CD4-positive, alpha-beta T cell treated with Interleukin-1 beta for 1 hour (primary cell): ENCODE results near the gene CFAP74.
A peak's percentile ranks its signal among the peaks of the same experiment; 100 is the strongest.

ENCODE experiments used
- DNase-seq, 2 donors: peaks; one replicate each; pipeline ENCODE4 v3.0.0-alpha.2; 2020 to 2022

CFAP74 gene

DNA sequence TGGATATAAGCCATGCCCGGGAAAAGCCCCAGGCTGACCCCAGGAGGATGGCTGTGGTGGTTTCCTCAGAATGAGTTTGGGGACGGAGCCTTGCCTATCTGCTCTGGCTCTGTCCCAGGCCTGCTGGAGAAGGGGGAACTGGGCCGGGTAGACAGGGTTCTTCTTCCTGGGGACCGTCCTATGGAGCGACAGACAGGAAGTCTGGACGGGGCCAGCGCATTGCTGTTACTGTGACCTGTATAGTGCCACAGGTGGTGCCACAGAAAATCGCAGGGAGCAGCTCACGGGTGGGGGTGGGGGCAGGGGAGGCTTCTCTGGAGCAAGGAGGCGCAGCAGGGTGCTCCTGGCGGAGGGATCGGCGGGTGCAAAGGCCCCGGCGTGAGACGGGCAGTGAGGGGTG is 36.4 kb downstream of the CFAP74 start:
- DNase-seq, result no peak

DNA sequence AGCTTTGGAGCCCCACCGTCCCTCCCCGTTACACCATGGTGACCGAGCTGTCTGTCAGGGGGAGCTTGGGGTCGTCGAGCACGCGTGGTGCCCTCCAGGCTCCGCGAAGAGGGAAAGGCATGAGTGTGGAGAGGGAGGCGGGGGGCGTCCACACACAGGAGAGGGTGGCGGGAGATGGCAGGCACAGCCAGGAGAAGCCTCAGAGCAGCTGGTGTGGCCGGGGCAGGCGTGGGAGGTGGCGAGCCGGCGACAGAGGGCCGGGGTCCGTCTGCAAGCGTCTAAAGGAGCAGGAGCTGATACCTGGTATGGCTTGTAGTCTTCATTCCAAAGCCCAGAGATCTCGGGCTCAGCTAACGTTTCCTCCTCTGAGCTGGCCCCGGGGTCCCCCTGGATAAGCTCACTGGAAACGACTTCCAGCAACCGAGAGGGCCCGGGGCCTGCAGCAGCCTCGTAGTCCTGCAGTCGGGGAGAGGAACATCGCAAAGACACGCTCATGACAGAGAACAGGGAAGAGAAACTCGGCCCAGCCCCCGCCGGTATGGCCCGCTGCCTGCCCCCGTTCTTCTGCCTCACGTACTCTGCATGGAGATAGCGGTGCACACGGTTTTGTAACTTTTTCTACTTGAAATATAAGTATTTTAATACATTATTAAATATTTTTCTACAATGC is 37.4 kb downstream of the CFAP74 start:
- DNase-seq, result no peak

DNA sequence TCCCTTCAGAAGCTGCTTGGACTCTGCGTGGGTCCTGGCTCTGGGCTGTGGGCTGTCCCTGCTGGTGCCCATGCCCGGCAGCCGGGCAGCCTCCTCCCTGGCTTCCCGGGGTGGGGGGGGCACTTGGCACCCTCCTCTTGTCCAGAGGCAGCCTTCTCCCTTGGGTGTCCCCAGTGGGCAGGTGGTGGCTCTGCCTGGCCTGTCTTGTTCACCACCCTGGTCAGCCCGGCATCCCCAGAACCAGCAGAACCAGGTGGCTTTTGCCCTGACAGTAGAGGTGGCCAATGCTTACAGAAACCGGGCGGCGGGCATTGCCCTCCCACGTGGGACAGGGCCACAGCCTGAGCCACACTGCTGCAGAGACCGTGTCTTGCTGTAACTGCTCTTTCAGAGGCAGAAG is 38.0 kb downstream of the CFAP74 start:
- DNase-seq, result no peak

DNA sequence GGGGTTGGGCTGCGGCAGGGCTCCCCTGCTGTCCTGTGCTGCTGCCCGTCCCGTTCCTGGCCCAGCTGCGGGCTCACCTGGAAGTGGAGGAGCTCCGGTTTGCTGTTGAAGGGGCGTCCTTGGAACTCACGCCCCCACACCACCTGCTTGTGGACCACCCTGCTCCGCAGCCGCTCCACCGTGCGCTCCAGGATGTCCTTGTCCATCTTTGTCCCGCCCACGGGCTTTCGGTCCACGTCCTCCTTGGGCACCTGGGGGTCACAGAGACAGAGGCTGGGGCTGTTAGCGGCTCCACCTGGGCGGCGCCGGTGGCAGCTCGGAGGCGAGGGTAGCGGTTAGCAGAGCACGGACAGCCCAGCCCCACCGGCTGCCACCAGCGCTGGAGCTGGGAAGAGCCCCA is 38.8 kb downstream of the CFAP74 start:
- no peak for DNase-seq

DNA sequence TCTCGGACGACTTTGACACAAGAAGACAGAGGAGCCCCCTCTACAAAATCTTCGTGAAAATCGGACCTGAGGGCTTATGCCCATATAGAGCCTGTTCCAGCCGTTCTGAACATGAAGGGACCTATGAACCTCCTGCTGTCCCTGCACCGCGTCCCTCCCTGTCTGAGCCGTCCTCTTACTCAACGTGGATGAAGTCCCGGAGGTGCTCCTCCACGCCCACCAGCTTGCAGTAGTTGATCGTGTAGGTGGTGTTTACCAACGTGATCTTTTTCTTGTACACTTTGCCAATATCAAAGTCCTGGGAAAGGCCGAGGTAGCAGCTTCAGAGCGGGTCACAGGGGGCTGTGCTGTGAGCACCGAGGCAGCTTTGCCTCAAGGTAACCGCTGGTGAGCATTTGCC is 40.0 kb downstream of the CFAP74 start:
- DNase-seq, result no peak

DNA sequence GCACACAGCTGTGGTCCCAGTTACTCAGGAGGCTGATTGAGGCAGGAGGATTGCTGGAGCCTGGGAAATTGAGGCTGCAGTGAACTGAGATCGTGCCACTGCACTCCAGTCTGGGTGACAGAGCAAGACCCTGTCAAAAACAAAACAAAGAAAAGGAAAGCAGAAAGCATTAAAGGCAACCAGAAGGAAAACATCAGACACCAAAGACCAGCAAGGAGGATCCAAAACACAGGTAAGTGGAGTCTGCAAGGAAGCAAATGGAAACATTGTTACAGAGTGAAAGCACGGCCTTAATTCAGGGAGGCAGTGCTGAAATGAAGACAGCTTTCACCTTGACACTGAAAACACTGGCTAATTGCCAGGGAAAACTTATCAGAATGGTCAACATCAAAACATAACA is 40.8 kb downstream of the CFAP74 start:
- DNase-seq, result no peak

DNA sequence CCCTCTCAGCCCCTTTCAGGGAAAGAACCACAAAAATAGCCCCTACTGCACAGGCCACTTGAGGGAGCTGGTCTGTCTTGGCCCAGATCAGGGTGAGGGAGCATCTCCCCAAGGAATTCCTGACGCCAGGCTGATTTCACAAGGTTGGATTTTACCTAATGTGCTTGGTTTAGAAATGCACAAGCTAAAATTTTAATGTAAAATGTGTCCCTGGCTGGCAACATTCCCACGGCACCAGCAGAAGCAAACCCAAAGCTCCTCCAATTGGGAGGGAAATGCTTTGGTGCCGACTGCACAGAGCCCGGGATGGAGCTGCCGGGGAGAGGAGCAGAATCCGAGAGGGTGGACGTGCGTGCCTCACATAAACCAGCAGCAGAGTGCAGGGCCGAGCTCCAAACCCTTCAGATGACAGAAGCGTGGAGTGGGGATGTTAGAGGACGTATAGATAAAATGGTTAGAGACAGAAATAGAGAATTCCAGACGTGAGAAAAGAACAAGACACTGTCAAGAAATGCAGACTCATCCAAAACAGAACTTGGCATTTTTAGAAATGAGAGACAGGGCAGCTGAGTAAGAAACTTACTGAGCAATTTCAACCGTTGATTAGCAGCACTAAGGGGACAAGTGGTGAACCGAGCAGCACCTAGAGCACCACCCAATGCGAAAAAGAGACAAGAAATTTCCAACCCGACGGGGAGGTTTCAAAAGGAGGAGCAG is 42.9 kb downstream of the CFAP74 start:
- DNase-seq, result no peak

DNA sequence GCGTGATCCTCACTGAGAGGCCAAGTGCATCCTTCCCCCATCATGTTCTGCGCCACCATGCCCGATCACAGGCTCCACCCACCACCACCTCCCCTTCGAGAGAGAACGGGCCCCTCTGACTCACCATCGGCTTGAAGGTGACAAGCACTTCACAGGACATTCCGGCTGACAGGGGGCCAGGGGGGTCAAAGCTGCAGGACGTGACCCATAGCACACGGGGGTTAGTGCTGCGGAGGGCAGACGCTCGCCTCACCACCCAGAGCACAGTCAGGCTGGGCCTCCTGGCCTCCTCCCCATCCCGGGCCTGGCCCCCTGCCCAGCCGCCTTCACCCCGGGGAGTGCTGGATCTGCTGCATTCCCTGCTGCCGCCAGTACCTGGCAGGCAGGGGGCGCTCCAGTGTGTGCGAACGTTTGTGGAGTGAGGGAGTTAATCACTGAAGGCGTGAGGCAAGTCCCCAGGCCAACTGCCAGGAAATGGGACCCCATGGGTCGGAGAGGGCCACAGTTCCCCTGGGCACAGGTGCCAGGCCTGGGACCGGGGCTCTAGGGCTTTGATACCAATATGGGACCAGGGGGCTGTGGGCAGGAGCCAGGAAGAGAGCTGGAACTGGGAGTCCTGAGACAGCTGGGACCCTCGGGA is 43.6 kb downstream of the CFAP74 start:
- DNase-seq, result peak; percentile 51 to 58

DNA sequence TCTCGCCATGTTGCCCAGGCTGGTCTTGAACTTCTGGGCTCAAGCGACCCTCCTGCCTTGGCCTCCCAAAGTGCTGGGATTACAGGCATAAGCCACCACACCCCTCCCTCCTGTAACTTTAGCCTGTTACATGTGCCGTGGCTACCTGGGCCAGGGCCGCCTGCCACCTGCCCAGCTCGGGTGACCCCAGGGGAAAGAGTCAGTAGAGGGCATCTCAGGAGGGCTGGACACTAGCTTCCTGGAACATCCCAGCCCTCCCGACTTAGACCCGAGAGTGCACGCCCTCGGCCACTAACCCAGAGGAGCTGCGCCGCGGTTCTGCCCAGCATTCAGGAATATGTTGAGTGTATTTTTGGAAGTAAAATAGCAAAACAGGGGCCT is 44.1 kb downstream of the CFAP74 start:
- DNase-seq, result no peak

DNA sequence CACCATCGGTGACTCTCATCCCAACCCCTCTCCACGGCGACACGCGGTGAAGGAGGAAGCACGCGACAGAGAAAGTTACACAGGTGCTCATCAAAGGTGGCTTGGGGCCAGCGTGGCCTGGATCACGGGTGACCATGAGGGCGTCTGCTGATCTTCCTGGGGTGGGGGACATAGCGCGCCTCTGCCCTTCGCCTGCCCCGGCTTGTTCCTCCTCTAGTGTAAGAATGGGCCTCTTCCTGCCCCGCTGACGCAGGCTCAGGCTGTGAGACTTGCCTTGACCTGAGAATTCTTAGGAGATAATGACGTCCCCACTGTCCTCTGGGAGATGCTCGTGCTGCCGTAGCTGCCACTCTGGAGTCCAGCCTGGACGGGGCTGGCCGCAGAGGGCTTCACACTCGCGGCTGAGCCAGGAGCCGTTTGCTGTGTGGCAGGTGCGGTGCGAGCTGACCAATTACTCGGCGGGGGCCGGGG is 45.5 kb downstream of the CFAP74 start:
- no peak for DNase-seq

DNA sequence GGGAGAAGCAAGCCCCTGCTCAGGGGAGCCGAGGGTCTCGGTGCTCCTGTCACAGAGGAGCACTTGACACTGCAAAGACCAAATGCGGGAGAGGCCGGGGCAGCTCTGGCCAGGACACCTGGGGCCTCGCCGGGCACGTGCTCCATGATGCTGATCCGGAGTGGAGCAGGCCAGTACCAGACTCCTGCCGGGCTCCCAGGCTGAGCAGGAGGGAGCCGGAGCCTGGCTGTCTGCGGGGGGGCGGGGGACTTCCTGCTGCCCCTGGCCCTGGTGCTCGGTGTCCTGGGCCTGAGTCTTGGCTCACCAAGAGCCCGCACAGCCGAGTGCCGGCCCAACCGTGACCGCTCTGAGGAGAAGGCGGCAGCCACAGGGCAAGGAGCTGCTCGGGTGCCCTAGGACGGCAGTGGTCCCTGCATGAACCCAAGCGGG is 46.0 kb downstream of the CFAP74 start:
- DNase-seq, result no peak

DNA sequence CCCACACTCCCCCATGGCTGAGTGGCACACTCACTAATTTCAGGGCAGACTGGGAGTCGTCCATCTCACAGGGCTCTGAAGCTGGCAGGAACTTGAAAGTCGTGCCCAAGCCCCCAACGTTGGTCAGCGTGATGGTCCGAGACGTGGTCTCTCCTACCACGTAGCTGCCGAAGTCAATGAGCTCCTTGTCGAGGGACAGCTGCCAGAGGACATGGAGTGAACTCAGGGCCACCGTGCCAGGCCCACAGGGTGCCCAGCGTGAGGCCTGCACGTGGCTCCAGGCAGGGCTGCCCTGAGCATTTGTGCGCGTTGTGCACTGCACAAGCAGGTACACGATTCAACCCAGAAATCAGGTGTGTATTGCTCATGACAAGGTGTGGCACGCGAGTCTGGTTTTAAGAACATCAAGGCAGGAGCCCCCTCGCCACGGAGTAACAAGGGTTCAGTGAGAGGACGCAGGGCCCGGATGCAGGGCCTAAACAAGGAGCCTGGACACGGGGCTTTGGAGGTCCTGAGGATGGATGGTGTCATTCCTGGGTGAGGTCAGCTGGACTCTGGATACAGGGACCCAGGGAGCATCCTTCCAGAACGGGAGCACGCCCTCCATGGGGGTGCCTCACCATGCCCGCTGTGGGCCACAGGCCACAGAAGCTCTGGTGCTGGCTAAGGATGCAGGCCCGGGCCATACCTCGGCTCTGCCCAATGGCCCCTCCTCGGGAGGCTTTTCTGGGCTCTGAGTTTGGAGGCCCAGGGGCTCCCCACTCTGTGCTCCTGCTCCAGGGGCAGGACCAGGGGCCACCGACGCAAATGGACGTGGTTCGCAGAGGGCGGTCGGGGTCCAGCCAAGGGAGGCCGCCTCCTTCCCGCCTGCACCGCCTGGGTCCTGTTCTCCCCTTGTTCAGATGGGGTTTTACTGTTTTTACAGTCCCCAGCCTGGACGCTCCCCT is 46.7 kb downstream of the CFAP74 start:
- no peak for DNase-seq

DNA sequence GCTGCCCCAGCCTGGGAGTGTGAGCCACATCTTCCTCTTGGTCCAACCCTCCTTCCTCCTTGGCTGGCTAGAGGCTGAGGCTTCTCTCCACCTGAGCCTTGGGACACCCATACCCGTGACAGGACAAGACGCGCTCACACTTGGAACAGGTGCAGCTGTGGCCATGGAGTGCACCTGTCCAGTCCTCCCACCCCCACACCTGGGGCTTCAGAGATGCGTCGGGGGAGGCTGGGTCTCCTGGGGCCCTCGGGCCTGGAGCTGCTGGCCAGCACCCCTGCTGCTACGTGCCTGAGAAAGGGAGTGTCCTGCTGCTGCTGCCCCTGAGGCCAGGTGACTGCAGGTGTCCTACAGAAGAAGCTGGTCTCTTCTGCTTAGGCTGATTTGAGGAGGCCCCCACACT is 47.5 kb downstream of the CFAP74 start:
- no peak for DNase-seq

DNA sequence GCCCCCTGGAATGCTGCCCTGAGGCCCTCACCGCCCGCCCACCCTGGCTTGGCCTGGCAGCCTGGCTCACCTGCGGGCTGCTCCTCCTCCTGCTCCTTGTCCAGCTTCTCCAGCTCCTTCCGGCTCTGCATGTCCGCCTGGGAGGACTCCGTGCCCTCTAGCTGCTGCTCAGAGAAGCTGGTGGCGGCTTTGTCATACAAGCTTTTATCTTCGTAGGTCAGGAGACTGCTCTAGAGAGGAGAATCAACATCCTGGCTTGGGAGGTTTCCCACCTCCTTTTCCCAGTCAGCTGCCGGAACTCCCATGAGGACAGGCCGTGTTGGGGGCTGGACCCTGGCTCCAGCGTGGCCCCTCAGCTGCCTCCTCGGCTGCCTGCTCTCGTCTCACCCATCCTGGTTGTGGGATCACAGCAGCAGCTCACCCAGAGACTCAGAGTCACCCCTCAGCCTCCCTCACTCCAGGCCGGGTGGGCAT is 47.9 kb downstream of the CFAP74 start:
- DNase-seq, result no peak

DNA sequence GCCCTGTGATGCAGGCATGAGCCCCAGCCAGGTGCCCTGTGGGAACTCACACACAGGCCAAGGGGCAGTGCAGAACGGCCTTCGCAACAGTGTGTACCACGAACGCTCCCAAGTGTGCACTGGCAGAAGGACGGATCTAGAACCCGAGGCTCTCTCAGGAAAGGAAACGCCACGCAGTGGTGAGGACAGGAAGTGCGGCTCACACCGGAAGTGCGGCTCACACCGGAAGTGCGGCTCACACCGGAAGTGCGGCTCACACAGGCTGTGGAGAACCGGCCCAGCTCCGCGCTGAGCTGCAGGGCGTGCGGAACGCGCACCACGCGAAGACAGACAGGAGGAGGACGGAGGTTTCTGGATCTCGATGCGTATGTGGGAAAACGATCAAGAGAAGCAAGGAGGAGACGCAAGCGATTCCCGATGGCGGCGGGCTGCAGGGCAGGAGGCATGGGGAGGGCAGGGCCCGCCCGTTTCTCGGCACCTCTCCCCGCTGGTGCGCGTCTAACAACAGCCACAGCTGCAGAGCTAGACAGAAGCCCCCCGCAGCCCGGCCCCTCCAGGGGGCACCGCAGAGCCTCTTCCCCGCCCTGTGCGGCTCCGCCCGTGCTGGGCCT is 48.6 kb downstream of the CFAP74 start:
- no peak for DNase-seq

DNA sequence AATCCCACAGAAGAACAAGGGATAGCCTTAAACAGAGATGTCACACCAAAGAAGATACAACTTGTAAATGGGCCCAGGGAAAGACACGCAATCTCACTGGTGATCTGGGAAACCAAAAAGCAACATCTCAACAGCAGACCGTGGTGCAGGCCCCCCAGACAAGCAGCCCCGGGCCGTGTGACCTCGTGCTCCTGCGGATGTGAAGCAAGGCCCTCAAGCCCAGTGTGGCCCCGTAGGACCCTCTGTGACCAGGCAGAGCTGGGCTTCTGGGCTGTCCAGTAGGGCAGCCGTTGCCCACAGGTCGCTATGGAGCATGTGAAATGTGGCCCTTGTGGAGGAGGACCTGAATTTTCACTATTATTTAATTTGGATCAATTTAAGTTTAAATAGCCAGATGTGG is 49.6 kb downstream of the CFAP74 start:
- no peak for DNase-seq

DNA sequence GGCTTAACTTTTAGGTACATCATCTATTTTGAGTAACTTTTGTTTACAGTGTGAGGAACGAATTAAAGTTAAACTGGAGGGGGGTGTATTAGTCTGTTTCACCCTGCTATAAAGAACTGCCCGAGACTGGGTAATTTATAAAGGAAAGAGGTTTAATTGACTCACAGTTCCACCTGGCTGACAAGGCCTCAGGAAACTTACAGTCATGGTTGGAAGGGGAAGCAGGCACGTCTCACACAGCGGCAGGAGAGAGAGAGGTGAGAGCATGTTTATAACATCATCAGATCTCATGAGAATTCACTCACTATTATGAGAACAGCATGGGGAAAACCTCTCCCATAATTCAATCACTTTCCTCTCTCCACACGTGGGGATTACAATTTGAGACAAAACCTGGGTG is 52.6 kb downstream of the CFAP74 start:
- DNase-seq, result no peak

DNA sequence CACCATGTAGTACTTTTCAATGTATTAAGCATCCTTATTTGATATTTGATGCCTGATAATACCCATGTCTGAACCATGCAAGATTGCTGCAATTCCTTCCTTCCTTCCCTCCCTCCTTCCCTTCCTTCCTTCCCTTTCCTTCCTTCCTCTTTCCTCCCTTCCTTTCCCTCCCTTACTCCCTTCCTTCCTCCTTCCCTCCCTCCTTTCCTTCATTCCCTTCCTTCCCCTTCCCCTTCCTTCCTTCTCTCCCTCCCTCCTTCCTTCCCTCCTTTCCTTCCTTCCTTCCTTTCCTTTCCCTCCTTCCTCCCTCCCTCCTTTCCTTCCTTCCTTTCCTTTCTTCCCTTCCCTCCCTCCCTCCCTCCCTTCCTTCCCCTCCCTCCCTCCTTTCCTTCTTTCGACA is 54.8 kb downstream of the CFAP74 start:
- DNase-seq, result no peak

DNA sequence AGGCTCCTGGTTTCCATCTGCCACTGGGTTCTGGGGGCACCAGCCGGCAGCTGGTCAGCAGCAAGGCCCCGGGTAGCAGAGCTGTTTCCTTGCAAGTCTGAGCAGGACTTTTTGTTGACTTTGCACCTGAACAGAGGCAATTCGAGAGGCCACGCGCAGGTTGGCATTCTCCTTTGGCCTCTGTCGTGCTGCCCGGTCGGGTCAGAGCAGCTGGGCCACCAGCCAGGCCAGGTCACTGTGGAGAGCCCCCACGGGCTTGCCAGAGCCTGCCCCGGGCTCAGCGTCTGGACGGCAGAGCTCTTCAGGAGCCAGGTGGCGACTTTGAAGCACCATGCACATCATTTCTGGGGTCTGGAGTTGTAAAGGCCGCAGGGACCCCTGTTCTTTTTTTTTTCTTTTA is 56.1 kb downstream of the CFAP74 start:
- DNase-seq, result no peak

DNA sequence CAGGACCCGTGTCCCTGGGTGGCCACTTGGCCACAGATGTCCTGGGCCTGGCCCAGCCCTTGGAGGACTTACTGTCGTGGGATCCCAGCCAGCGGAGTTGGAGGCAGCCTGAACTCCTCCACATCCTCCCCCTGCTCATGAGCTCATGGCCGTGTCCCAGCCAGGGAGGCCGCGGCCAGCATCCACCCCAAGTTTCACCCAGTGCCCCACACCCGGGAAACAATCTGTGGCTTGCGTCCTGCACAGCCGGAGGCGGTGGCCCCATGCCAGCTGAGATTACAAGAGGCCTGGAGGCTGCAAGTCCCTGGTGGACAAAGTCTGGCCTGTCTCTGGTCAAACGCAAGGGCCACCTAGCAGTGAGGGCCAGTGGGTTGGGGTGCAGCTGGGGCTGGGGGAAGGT is 57.0 kb downstream of the CFAP74 start:
- DNase-seq, result no peak

DNA sequence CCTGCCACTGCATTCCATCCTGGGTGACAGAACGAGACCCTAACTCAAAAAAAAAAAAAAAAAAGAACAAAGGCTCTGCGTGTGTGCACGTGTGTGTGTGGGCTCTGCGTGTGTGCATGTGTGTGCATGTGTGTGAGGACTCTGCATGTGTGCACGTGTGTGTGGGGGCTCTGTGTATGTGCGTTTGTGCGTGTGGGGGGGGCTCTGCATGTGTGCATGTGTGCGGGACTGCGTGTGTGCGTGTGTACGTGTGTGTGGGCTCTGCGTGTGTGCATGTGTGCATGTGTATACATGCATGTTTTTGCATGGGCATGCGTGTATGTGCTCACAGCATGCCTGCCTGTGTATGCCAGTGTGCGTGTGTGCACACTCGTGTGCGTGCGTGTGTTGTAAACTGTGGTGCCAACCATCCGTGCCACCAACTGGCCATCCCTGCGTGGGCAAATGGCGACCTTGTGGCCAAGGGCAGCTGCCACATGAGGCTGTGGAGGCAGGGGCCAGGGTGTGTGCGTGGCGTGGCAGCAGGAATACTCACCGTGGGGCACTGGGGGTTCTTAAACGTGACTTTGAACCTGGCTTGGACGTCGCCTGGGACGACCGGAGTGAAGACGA is 57.7 kb downstream of the CFAP74 start:
- no peak for DNase-seq
